Keratinocyte (primary cell): ENCODE measurements around the gene TAGLN. TPM values are rescaled to one million over a fixed set of nuclear protein-coding genes. Genes with fewer than 3 reads are reported as not detected.
"Not testable (repeated sequence)": the region's sequence is repeated elsewhere in the genome, so short reads cannot be mapped to it uniquely, and the experiment has no call there.

ENCODE experiments used
- DNase-seq: peaks from one replicate; pipeline ENCODE4 v3.0.0-alpha.2; 2011; ENCODE audit warnings: low read depth, missing footprints, low spot score
- FAIRE-seq: peaks from 2 replicates; lab custom pipeline; 2011; peaks lifted over from hg19 to GRCh38; lab: Jason Lieb, UNC
- H2AFZ ChIP-seq: 2 replicates; pipeline ENCODE4 v1.6.0; 2012; ENCODE audit warnings: low read length, control low read depth, inconsistent platforms; ENCODE audit not compliant: control insufficient read depth
- H3K27ac ChIP-seq: 2 replicates; pipeline ENCODE4 v1.5.1; 2011; ENCODE audit warnings: low read length; ENCODE audit not compliant: control insufficient read depth, insufficient read depth
- H3K27me3 ChIP-seq: 3 replicates; pipeline ENCODE4 v1.6.0; 2011; ENCODE audit warnings: low read length; ENCODE audit not compliant: control insufficient read depth, insufficient read depth; ENCODE audit errors: extremely low read depth
- H3K36me3 ChIP-seq, 2 experiments: 2 replicates in 1 of 2; 3 replicates in 1 of 2; pipeline ENCODE4 v1.5.1; 2011; ENCODE audit warnings: low read length in 2 of 2, mild to moderate bottlenecking in 1 of 2; ENCODE audit not compliant: control insufficient read depth in 2 of 2, insufficient read depth in 2 of 2; ENCODE audit errors: extremely low read depth in 1 of 2
- H3K4me1 ChIP-seq: 3 replicates; pipeline ENCODE4 v1.5.1; 2011; ENCODE audit warnings: low read length; ENCODE audit not compliant: control insufficient read depth, insufficient read depth; ENCODE audit errors: extremely low read depth
- H3K4me2 ChIP-seq: 3 replicates; pipeline ENCODE4 v1.6.0; 2011; ENCODE audit warnings: low read depth, low read length; ENCODE audit not compliant: control insufficient read depth, insufficient read depth; ENCODE audit errors: extremely low read depth
- H3K4me3 ChIP-seq, 3 experiments: fragments of 200-600 bp in 1 of 3; sonication (generic) in 1 of 3; 2 replicates in 2 of 3; 3 replicates in 1 of 3; pipeline ENCODE4 v1.5.1; 2011 to 2016; ENCODE audit warnings: low read length in 3 of 3, mild to moderate bottlenecking in 3 of 3, control low read depth in 2 of 3, inconsistent platforms in 1 of 3, low read depth in 1 of 3, mixed read lengths in 1 of 3, mixed run types in 1 of 3, moderate library complexity in 1 of 3; ENCODE audit not compliant: control insufficient read depth in 2 of 3, insufficient read depth in 2 of 3; ENCODE audit errors: extremely low read depth in 1 of 3
- H3K79me2 ChIP-seq: 2 replicates; pipeline ENCODE4 v1.6.0; 2012; ENCODE audit warnings: low read length; ENCODE audit not compliant: control insufficient read depth, insufficient read depth
- H3K9ac ChIP-seq: 3 replicates; pipeline ENCODE4 v1.6.0; 2011; ENCODE audit warnings: low read length; ENCODE audit not compliant: control insufficient read depth, insufficient read depth; ENCODE audit errors: extremely low read depth
- H3K9me1 ChIP-seq: 3 replicates; pipeline ENCODE4 v1.6.0; 2011; ENCODE audit warnings: low read length; ENCODE audit not compliant: control insufficient read depth, insufficient read depth; ENCODE audit errors: extremely low read depth
- H3K9me3 ChIP-seq: 2 replicates; pipeline ENCODE4 v1.5.1; 2012; ENCODE audit warnings: low read depth, low read length; ENCODE audit not compliant: control insufficient read depth
- H4K20me1 ChIP-seq: 3 replicates; pipeline ENCODE4 v1.6.0; 2011; ENCODE audit warnings: low read length; ENCODE audit not compliant: control insufficient read depth, insufficient read depth; ENCODE audit errors: extremely low read depth
- dilution Hi-C: fragments of 300-500 bp; cut with MboI; formaldehyde crosslinking; loops from one replicate; pipeline ENCODE4 v1.7.0; 2020; ENCODE audit warnings: low sequenced_read_pairs; ENCODE audit not compliant: extremely low pct_ligation_motif_present
- polyA plus RNA-seq, 5 experiments: library from polyadenylated mRNA; depleted of rRNA in 3 of 5; stranded (reverse) in 3 of 5; stranded (forward) in 1 of 5; unstranded in 1 of 5; fragments of >200 nt; gene quantifications; 1 replicate in 1 of 5; 2 replicates in 3 of 5; 3 replicates in 1 of 5; pipeline versions ENCODE4 v1.2.1 to v1.2.3, GENCODE V29; 2011 to 2012; ENCODE audit warnings: missing spikeins in 2 of 5, low read depth in 1 of 5, low replicate concordance in 1 of 5

TAGLN gene
- polyA plus RNA-seq, 1 donor (not counting 4 experiments of a cell fraction or from before 2014, with no cell fraction given) = 26.6 TPM

DNA sequence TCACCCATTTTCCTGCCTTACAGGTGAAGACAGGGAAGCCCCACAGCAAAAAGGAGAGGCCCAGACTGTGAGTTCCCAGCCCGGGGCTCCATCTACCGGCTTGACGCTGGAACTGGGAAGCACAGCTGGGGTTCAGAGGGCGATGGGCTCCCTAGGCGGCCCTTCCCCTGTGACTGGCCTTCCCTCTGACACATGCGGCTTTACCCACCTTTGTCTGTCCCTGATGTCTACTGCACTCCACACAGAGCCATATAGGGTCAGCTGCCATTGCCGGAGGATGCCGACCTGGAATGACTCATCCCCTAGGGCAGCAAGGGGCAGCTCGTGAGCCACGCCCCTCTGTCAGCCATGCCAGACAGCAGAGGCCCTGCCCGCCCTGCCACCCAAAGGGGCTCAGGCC lies 7.7 kb downstream of the TAGLN start:
- H3K9ac ChIP-seq, H3K4me1 ChIP-seq, H3K36me3 ChIP-seq, H3K4me2 ChIP-seq, H3K9me1 ChIP-seq, H3K79me2 ChIP-seq, H3K27me3 ChIP-seq, H2AFZ ChIP-seq, H4K20me1 ChIP-seq, dilution Hi-C loops, H3K9me3 ChIP-seq, H3K4me3 ChIP-seq, DNase-seq, H3K27ac ChIP-seq: not testable (repeated sequence)
- FAIRE-seq = peak; percentile 59

DNA sequence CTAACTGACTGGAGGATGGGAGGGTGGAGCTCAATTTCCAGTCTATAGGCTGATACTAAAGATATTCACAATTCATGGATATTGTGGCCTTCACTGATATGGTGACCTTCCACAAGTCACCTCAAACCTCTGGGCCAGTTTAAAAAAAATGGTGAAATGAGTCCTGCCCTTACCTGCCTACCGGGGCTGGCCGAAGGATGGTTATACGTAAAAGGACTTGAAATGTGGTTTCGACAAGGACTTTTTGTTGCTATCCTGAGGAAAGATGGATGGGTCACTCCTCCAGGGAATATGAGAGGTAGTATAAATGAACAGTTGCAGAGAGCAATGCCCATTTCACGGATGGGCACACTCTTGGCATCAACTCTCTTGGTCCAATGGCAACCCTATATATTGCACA lies 8.3 kb downstream of the TAGLN start:
- H2AFZ ChIP-seq, DNase-seq, H3K9me1 ChIP-seq, H3K9me3 ChIP-seq, dilution Hi-C loops, H3K4me1 ChIP-seq, H3K79me2 ChIP-seq, H3K9ac ChIP-seq, H3K27ac ChIP-seq, H3K36me3 ChIP-seq, H3K4me2 ChIP-seq, H4K20me1 ChIP-seq, H3K4me3 ChIP-seq, H3K27me3 ChIP-seq: not testable (repeated sequence)
- FAIRE-seq = peak; percentile 41

DNA sequence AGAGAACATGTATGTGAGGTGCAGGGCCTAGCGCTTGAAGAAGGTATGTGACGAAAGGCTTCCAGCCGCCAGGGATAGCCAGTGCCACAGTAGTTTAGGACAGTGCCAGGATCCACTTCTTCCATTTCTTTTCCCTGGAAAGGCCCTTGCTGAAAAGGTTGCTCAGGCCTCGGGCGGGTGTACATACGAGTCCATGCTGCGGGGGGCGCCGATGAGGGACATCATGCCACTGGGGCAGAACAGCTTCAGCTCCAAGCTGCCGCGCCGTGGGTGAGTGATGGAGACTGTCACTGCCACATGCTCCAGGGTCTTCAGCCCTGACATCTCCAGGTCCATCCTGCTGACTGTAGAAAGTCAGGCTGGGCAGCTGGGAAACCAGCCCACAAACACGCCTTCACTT lies 9.5 kb downstream of the TAGLN start:
- H3K9me1 ChIP-seq, dilution Hi-C loops, H3K79me2 ChIP-seq, H3K4me2 ChIP-seq, H3K27ac ChIP-seq, H3K4me3 ChIP-seq, FAIRE-seq, H3K4me1 ChIP-seq, H3K9ac ChIP-seq, DNase-seq, H3K27me3 ChIP-seq, H4K20me1 ChIP-seq, H3K9me3 ChIP-seq, H2AFZ ChIP-seq: not testable (repeated sequence)
- H3K36me3 ChIP-seq = peaks cover 12 to 14% of the 10 kb centered on the region in 2 experiments

DNA sequence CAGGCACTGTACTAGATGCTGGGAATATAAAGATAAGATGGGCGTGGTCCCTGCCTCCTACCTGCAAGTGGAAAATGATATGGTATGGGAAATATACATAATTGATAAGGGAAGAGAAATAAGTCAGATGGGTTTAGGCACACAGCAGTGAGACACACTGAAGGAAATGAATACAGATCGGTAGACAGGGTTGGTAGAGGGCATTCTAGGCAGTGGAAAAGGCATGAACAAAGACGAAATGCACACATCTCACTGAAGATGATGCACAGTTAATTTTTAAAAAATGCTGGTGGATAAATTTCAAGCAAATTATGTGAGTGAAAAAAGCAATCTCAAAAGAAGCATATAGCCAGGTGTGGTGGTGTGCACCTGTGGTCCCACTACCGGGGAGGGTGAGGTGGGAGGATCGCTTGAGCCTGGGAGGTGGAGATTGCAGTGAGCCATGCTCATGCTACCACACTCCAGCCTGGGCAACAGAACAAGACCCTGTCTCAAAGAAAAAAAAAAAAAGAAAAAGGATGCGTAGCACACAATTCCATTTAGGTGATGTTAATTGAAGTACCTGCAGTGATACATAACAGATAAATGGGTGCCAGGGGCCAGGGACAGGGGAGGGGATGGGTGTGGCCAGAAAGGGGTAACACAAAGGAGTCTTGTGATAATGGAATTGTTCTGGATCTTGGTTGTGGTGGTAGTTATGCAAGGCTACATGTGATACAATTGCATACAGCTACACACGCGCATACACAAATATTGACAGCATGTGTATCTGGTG lies 10.4 kb downstream of the TAGLN start:
- H3K4me1 ChIP-seq, H3K4me2 ChIP-seq, H2AFZ ChIP-seq, H3K9me3 ChIP-seq, H4K20me1 ChIP-seq, H3K27ac ChIP-seq, H3K4me3 ChIP-seq, H3K9ac ChIP-seq, DNase-seq, H3K79me2 ChIP-seq, H3K9me1 ChIP-seq, H3K27me3 ChIP-seq, FAIRE-seq, dilution Hi-C loops: not testable (repeated sequence)
- H3K36me3 ChIP-seq = peaks cover 12 to 13% of the 10 kb centered on the region in 2 experiments
